ENCODE measurements around the gene COPG2.

COPG2 gene

DNA sequence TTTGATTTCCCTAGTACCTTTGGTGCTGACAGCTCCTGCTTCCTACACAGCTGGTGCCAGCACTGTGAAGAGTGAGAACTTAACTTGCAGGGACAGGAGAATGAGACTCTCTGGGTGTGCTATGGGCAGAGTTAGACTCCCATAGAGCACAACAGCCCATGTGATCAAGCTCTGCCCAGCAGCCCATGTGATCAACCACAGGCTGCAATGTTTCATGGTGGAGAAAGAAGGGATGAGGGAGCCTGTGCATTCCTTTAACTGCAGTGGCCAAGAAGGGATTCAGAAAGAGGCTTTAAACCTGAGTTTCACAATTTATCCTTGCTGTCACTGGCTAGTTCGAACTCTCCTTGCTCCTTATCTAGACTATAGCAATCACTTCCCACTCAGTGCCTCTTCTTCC lies 186.7 kb downstream of the COPG2 start:
- TF ChIP-seq USF1 (IDR thresholded peaks at IDR 0.05): peak; percentile 38; the same call in 1 of the 2 replicates
- no peak for TF ChIP-seq CREB1 (IDR thresholded peaks at IDR 0.05; ENCODE audit: low read depth)

GRCh38 chr7:130479716-130480400 lies 188.7 kb downstream of the COPG2 start:
- TF ChIP-seq EP300 (IDR thresholded peaks at IDR 0.05; ENCODE audit: borderline replicate concordance): no peak
- TF ChIP-seq CEBPB (IDR thresholded peaks at IDR 0.05): no peak
- no peak for TF ChIP-seq USF1 (IDR thresholded peaks at IDR 0.05)
- TF ChIP-seq CREB1 (IDR thresholded peaks at IDR 0.05; ENCODE audit: low read depth): no peak
- no peak for TF ChIP-seq TCF12 (IDR thresholded peaks at IDR 0.05; ENCODE audit: low read depth)
- TF ChIP-seq MAX (IDR thresholded peaks at IDR 0.05): no peak
- no peak for TF ChIP-seq EGR1 (IDR thresholded peaks at IDR 0.05)
- no peak for TF ChIP-seq FOXM1 (IDR thresholded peaks at IDR 0.05; ENCODE audit: borderline replicate concordance, low read depth)

DNA sequence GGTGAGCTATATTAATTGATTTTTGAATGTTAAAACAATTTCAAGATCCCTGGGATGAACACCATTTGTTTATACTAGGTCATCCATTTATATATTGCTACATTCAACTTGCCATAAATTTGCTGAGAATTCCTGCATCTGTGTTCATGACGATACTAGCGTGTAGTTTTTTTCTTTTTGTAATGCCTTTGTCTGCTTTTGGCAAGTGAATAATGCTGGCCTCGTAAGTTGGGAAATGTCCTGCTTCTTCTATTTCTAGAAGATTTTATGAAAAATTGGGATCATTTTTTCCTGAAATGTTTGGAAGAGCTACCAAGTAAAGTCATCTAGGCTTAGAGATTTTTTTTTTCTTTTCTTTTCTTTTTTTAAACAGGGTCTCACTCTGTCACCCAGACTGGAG lies 189.6 kb downstream of the COPG2 start:
- TF ChIP-seq, protein P1, sequence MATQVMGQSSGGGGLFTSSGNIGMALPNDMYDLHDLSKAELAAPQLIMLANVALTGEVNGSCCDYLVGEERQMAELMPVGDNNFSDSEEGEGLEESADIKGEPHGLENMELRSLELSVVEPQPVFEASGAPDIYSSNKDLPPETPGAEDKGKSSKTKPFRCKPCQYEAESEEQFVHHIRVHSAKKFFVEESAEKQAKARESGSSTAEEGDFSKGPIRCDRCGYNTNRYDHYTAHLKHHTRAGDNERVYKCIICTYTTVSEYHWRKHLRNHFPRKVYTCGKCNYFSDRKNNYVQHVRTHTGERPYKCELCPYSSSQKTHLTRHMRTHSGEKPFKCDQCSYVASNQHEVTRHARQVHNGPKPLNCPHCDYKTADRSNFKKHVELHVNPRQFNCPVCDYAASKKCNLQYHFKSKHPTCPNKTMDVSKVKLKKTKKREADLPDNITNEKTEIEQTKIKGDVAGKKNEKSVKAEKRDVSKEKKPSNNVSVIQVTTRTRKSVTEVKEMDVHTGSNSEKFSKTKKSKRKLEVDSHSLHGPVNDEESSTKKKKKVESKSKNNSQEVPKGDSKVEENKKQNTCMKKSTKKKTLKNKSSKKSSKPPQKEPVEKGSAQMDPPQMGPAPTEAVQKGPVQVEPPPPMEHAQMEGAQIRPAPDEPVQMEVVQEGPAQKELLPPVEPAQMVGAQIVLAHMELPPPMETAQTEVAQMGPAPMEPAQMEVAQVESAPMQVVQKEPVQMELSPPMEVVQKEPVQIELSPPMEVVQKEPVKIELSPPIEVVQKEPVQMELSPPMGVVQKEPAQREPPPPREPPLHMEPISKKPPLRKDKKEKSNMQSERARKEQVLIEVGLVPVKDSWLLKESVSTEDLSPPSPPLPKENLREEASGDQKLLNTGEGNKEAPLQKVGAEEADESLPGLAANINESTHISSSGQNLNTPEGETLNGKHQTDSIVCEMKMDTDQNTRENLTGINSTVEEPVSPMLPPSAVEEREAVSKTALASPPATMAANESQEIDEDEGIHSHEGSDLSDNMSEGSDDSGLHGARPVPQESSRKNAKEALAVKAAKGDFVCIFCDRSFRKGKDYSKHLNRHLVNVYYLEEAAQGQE (IDR thresholded peaks at IDR 0.05; ENCODE audit: low read depth): no peak
- TF ChIP-seq NFIC (IDR thresholded peaks at IDR 0.05) (no peak), ZBTB7A (IDR thresholded peaks at IDR 0.05; ENCODE audit: low read depth) (no peak), YY1 (IDR thresholded peaks at IDR 0.05; ENCODE audit: low read depth) (no peak), USF1 (IDR thresholded peaks at IDR 0.05) (no peak), EP300 (IDR thresholded peaks at IDR 0.05; ENCODE audit: borderline replicate concordance) (no peak), CREB1 (IDR thresholded peaks at IDR 0.05; ENCODE audit: low read depth) (no peak), FOXM1 (IDR thresholded peaks at IDR 0.05; ENCODE audit: borderline replicate concordance, low read depth) (no peak), EGR1 (IDR thresholded peaks at IDR 0.05) (no peak), RAD21 (IDR thresholded peaks at IDR 0.05; ENCODE audit: low read depth) (no peak), TEAD4 (IDR thresholded peaks at IDR 0.05) (no peak), TAF1 (IDR thresholded peaks at IDR 0.05; ENCODE audit: low read depth) (no peak), CEBPB (IDR thresholded peaks at IDR 0.05) (no peak), MAX (IDR thresholded peaks at IDR 0.05) (no peak), TCF12 (IDR thresholded peaks at IDR 0.05; ENCODE audit: low read depth) (no peak)

DNA sequence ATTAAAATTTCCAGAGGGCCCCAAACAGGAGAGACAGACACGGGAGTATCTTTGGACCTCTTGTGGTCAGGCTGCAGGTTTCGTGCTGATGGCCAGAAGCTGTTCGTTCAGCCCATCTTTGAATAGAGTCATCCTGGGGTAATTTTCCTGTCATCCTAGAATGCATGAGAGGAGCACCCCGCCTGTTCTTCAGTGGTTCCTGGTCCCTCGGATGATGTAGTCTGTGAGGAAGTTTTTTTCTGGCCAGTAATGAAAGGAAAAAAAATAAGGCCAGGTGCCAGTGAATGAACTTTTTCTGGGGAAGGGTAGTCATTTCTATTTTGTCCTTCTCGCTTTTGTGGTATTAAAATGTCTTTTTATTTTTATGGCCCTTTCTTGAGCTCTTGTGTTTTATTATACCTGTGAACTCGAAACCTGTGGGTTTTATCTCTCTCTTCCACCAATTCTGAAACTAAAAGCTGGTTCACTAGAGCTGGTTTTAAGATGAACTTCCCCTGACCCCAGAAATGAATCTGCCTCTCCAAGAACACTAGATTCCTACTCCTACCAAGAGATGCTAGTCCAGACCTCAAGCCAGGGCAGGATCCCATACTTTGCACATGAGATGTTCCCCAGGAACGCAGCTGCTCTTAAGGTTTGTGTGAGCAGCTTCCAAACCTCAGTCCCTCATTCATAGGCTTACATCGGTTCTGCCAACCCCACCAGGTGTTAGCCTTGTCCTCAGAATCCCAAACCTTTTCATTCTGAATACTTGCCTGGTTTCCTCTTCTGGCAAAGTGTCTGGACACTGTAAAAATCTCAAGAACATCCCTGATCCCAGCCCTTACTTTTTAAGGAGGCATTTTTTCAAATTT lies 192.0 kb downstream of the COPG2 start:
- no peak for TF ChIP-seq YY1 (IDR thresholded peaks at IDR 0.05; ENCODE audit: low read depth)
- TF ChIP-seq, protein P1 (IDR thresholded peaks at IDR 0.05; ENCODE audit: low read depth): no peak

DNA sequence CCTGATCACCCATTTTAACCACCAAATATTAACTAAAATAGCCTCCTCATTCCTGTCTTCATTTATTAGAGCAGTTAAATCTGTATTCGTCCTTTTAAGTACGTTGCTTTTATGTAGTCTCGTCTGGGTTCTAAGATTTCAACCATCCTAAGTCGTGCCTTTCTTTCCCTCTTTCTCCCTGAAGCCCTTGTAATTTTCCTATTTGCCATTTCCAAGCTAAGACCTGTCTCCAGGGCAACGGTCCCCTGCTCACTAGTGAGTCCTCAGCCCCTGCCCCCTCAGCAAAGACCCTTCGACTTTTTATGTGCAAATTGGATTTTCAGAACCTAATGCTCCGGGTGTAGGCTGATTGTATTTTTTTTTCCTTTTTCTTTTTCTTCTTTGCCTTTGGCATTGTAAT lies 192.8 kb downstream of the COPG2 start:
- no peak for TF ChIP-seq CEBPB (IDR thresholded peaks at IDR 0.05)
- no peak for TF ChIP-seq EGR1 (IDR thresholded peaks at IDR 0.05)
- no peak for TF ChIP-seq RAD21 (IDR thresholded peaks at IDR 0.05; ENCODE audit: low read depth)
- TF ChIP-seq MAX (IDR thresholded peaks at IDR 0.05): no peak
- no peak for TF ChIP-seq TEAD4 (IDR thresholded peaks at IDR 0.05)
- TF ChIP-seq TAF1 (IDR thresholded peaks at IDR 0.05; ENCODE audit: low read depth): no peak
- no peak for TF ChIP-seq FOXM1 (IDR thresholded peaks at IDR 0.05; ENCODE audit: borderline replicate concordance, low read depth)
- TF ChIP-seq ZBTB7A (IDR thresholded peaks at IDR 0.05; ENCODE audit: low read depth): no peak
- TF ChIP-seq USF1 (IDR thresholded peaks at IDR 0.05): no peak
- no peak for TF ChIP-seq TCF12 (IDR thresholded peaks at IDR 0.05; ENCODE audit: low read depth)
- no peak for TF ChIP-seq CREB1 (IDR thresholded peaks at IDR 0.05; ENCODE audit: low read depth)
- TF ChIP-seq NFIC (IDR thresholded peaks at IDR 0.05): no peak
- TF ChIP-seq, protein P1 (IDR thresholded peaks at IDR 0.05; ENCODE audit: low read depth): no peak
- no peak for TF ChIP-seq YY1 (IDR thresholded peaks at IDR 0.05; ENCODE audit: low read depth)
- no peak for TF ChIP-seq EP300 (IDR thresholded peaks at IDR 0.05; ENCODE audit: borderline replicate concordance)

All from Ishikawa (cell line).